B cell (primary cell): ENCODE results near the gene GPR146. TPM values are rescaled to one million over a fixed set of nuclear protein-coding genes. Genes with fewer than 3 reads are reported as not detected.

Experiments
- ATAC-seq: fragments of 200-7000 bp; cut with Tn5 transposase; one replicate; pipeline ENCODE4 v1.10.0; 2021; ENCODE audit warnings: low read depth, mild to moderate bottlenecking, moderate number of reproducible peaks, moderate library complexity
- CTCF ChIA-PET: fragments of 350-600 bp; sonication (Branson Sonifier 250); formaldehyde crosslinking; loops from one replicate; lab custom pipeline; 2021; ENCODE audit warnings: antibody characterized with exemption, inconsistent platforms; lab: Charles Lee
- POLR2A ChIA-PET: fragments of 350-600 bp; sonication (Branson Sonifier 250); formaldehyde crosslinking; loops from one replicate; lab custom pipeline; 2021; ENCODE audit warnings: antibody characterized with exemption; lab: Charles Lee
- DNase-seq: peaks from one replicate; pipeline ENCODE4 v3.0.0; 2013
- H2AFZ ChIP-seq: 2 replicates; pipeline ENCODE4 v1.6.1; 2012; ENCODE audit warnings: mild to moderate bottlenecking, low read depth, low read length; ENCODE audit not compliant: insufficient read depth, poor library complexity, severe bottlenecking
- H3K27ac ChIP-seq, 2 donors: 1 replicate in 1 of 2; 2 replicates in 1 of 2; pipeline ENCODE4 v1.5.1; 2012 to 2013; ENCODE audit warnings: low read length in 2 of 2, mild to moderate bottlenecking in 2 of 2, moderate library complexity in 1 of 2
- H3K27me3 ChIP-seq, 4 experiments: fragments of 200-600 bp in 1 of 4; sonication (generic) in 1 of 4; replicated peaks in 1 of 4; 1 replicate in 2 of 4; 2 replicates in 2 of 4; pipeline versions ENCODE4 v1.6.1 to v1.7.0; 2013 to 2016; ENCODE audit warnings: low read length in 3 of 4, mild to moderate bottlenecking in 2 of 4, mixed read lengths in 1 of 4, moderate library complexity in 1 of 4; ENCODE audit not compliant: insufficient read depth in 4 of 4, control insufficient read depth in 3 of 4; ENCODE audit errors: control extremely low read depth in 1 of 4
- H3K36me3 ChIP-seq, 2 experiments: replicated peaks in 1 of 2; 1 replicate in 1 of 2; 2 replicates in 1 of 2; pipeline versions ENCODE4 v1.6.1 to v1.7.1; 2013; ENCODE audit warnings: low read length in 1 of 2; ENCODE audit not compliant: insufficient read depth in 2 of 2, control insufficient read depth in 1 of 2; ENCODE audit errors: control extremely low read depth in 1 of 2, extremely low read depth in 1 of 2
- H3K4me1 ChIP-seq, 2 donors: fragments of 200-600 bp in 1 of 2; sonication (generic) in 1 of 2; 1 replicate in 1 of 2; 2 replicates in 1 of 2; pipeline versions ENCODE4 v1.5.1 to v1.6.1; 2013 to 2017; ENCODE audit warnings: low read length in 2 of 2; ENCODE audit not compliant: control insufficient read depth in 2 of 2, insufficient read depth in 2 of 2
- H3K4me2 ChIP-seq: replicated peaks from 2 replicates; pipeline ENCODE3; 2012; ENCODE audit warnings: mild to moderate bottlenecking, low read depth, low read length; ENCODE audit not compliant: poor library complexity, severe bottlenecking
- H3K4me3 ChIP-seq, 5 experiments: fragments of 200-600 bp in 1 of 5; sonication (generic) in 1 of 5; 1 replicate in 3 of 5; 2 replicates in 2 of 5; pipeline versions ENCODE4 v1.5.1 to v1.7.0; 2011 to 2016; ENCODE audit warnings: low read length in 4 of 5, mild to moderate bottlenecking in 4 of 5, low read depth in 2 of 5, control low read depth in 1 of 5, moderate library complexity in 1 of 5; ENCODE audit not compliant: insufficient read depth in 1 of 5; ENCODE audit errors: control extremely low read depth in 1 of 5, extremely low read depth in 1 of 5
- H3K79me2 ChIP-seq: fragments of 200-600 bp; sonication (generic); one replicate; pipeline ENCODE4 v1.6.0; 2016; ENCODE audit warnings: low read length; ENCODE audit not compliant: control insufficient read depth, insufficient read depth
- H3K9ac ChIP-seq: fragments of 200-600 bp; sonication (generic); 2 replicates; pipeline ENCODE4 v1.6.1; 2017; ENCODE audit warnings: mild to moderate bottlenecking, low read length, moderate library complexity
- H3K9me3 ChIP-seq, 3 donors: one replicate each; pipeline versions ENCODE4 v1.6.1 to v1.7.1; 2013; ENCODE audit warnings: low read length in 2 of 3; ENCODE audit not compliant: control insufficient read depth in 2 of 3, insufficient read depth in 1 of 3; ENCODE audit errors: control extremely low read depth in 1 of 3
- H4K20me1 ChIP-seq: 2 replicates; pipeline ENCODE4 v1.6.0; 2012; ENCODE audit warnings: mild to moderate bottlenecking, low read length; ENCODE audit not compliant: insufficient read depth, control insufficient read depth, poor library complexity, severe bottlenecking
- H3K27ac Mint-ChIP-seq: one replicate; pipeline ENCODE4 v1.8.0; 2021; ENCODE audit warnings: mixed read lengths
- H3K27me3 Mint-ChIP-seq: one replicate; pipeline ENCODE4 v1.8.0; 2021; ENCODE audit warnings: mixed read lengths
- H3K4me1 Mint-ChIP-seq: one replicate; pipeline ENCODE4 v1.8.0; 2021; ENCODE audit warnings: mixed read lengths
- H3K4me3 Mint-ChIP-seq: one replicate; pipeline ENCODE4 v1.8.0; 2021; ENCODE audit warnings: mixed read lengths
- H3K9me3 Mint-ChIP-seq: one replicate; pipeline ENCODE4 v1.8.0; 2022; ENCODE audit warnings: mixed read lengths; ENCODE audit not compliant: insufficient read depth
- CTCF ChIP-seq: fragments of 200-600 bp; IDR thresholded peaks from one replicate; pipeline ENCODE4 v1.8.0; 2022; ENCODE audit warnings: antibody characterized with exemption, mild to moderate bottlenecking
- EZH2 ChIP-seq: IDR thresholded peaks from 2 replicates; pipeline ENCODE4 v1.6.1; 2012; ENCODE audit warnings: borderline replicate concordance, low read depth, mild to moderate bottlenecking, moderate library complexity, low read length; ENCODE audit not compliant: insufficient read depth, poor library complexity, severe bottlenecking
- WGBS: methylation state at CpG from one replicate; pipeline ENCODE4 v1.1.5; 2013; ENCODE audit warnings: missing lambda C conversion rate; ENCODE audit not compliant: insufficient coverage; 5-methylcytosine and 5-hydroxymethylcytosine counted together
- intact Hi-C: fragments of 100-400 bp; cut with micrococcal nuclease; formaldehyde crosslinking; loops from one replicate; pipeline ENCODE4 v1.10.0; 2022
- polyA plus RNA-seq: library from polyadenylated mRNA; depleted of rRNA; stranded (reverse); fragments of >200 nt; gene quantifications from 2 replicates; pipeline ENCODE4 v1.2.3, GENCODE V29; 2012
- total RNA-seq, 2 donors: library from RNA; stranded (reverse); fragments of 120-200 nt in 1 of 2; gene quantifications; 1 replicate in 1 of 2; 2 replicates in 1 of 2; pipeline versions ENCODE4 v1.2.3 to v1.2.4, GENCODE V29; 2013 to 2022

The GPR146 gene
- total and polyA plus RNA-seq, 2 donors (not counting 1 experiment from before 2014, with no cell fraction given) = 4.2 to 45.4 TPM

- POLR2A ChIA-PET = interaction anchor here (0.6 to 1.1 kb wide), 3 partner anchors 9 to 86 kb away, joined by 3 to 4 read pairs (median 3); no protein-coding TSS in a partner anchor
- no peak overlapping the region for H3K27ac Mint-ChIP-seq
These were observed 30.5 kb downstream of the GPR146 start for GRCh38 chr7:1074593-1075431.

More at GRCh38 chr7:1074593-1075431, 30.5 kb downstream of the GPR146 start:
- peaks cover 6% of the 10 kb centered on the region for H4K20me1 ChIP-seq
- no peak overlapping the region for H2AFZ ChIP-seq
- no peak overlapping the region for H3K27ac ChIP-seq
- H3K9me3 ChIP-seq = peaks cover 0 to 11% (median 0%) of the 10 kb centered on the region in 3 donors
- peaks cover 3% of the 10 kb centered on the region for H3K27me3 Mint-ChIP-seq
- CTCF ChIA-PET = interaction anchor here (0.7 to 2.5 kb wide), 4 partner anchors 9 to 102 kb away, joined by 4 to 9 read pairs (median 4); no protein-coding TSS in a partner anchor
- H3K4me1 Mint-ChIP-seq = peaks cover 3% of the 10 kb centered on the region
- no peak overlapping the region for H3K4me2 ChIP-seq
- H3K4me3 ChIP-seq = no peak overlapping the region
- no peaks in the 10 kb centered on the region for H3K27me3 ChIP-seq
- no peak overlapping the region for H3K4me3 Mint-ChIP-seq
- H3K4me1 ChIP-seq = no peaks in the 10 kb centered on the region
- H3K9me3 Mint-ChIP-seq = no peaks in the 10 kb centered on the region
- no peak overlapping the region for H3K9ac ChIP-seq
- intact Hi-C loops = no loop called here
- WGBS = 95% methylated on average over 28 of the region's 30 CpGs
- H3K36me3 ChIP-seq = no peaks in the 10 kb centered on the region
- H3K79me2 ChIP-seq = no peaks in the 10 kb centered on the region
- TF ChIP-seq EZH2 (no peak), CTCF (no peak)
- ATAC-seq (no peak), DNase-seq (no peak)
